Measurements from ENCODE around the gene COCH.
"Not testable (repeated sequence)": the region's sequence is repeated elsewhere in the genome, so short reads cannot be mapped to it uniquely, and the experiment has no call there.

Gene COCH

GRCh38 chr14:30876692-30877091, 2.3 kb downstream of the COCH start:
- no peak for DNase-seq

- no peak for DNase-seq
Measured at GRCh38 chr14:30882431-30882830, 8.1 kb downstream of the COCH start.

- no peak for DNase-seq
Measured at GRCh38 chr14:30883508-30884294, 9.3 kb downstream of the COCH start.

GRCh38 chr14:30884901-30885300, 10.5 kb downstream of the COCH start:
- DNase-seq = no peak

- DNase-seq = no peak
Measured at GRCh38 chr14:30885840-30886740, 11.7 kb downstream of the COCH start.

- DNase-seq = no peak
Measured at GRCh38 chr14:30888480-30889243, 14.3 kb downstream of the COCH start.

GRCh38 chr14:30889244-30889594, 14.9 kb downstream of the COCH start:
- no peak for DNase-seq

GRCh38 chr14:30893819-30894218, 19.5 kb downstream of the COCH start:
- no peak for DNase-seq

- no peak for DNase-seq
Measured at GRCh38 chr14:30894923-30895515, 20.7 kb downstream of the COCH start.

GRCh38 chr14:30896435-30896834, 22.1 kb downstream of the COCH start:
- no peak for DNase-seq

- not testable (repeated sequence) for DNase-seq
Measured at GRCh38 chr14:30897121-30897520, 22.8 kb downstream of the COCH start.

- no peak for DNase-seq
Measured at GRCh38 chr14:30903285-30904124, 29.1 kb downstream of the COCH start.

- DNase-seq = no peak
Measured at GRCh38 chr14:30906752-30907658, 32.6 kb downstream of the COCH start.

- DNase-seq = no peak
Measured at GRCh38 chr14:30907659-30908057, 33.3 kb downstream of the COCH start.

GRCh38 chr14:30908826-30909225, 34.5 kb downstream of the COCH start:
- DNase-seq = no peak

GRCh38 chr14:30914812-30915211, 40.5 kb downstream of the COCH start:
- no peak for DNase-seq

GRCh38 chr14:30915596-30915995, 41.2 kb downstream of the COCH start:
- no peak for DNase-seq

- DNase-seq = no peak
Measured at GRCh38 chr14:30921305-30921704, 46.9 kb downstream of the COCH start.

GRCh38 chr14:30921788-30922187, 47.4 kb downstream of the COCH start:
- no peak for DNase-seq

- DNase-seq = no peak
Measured at GRCh38 chr14:30925254-30925653, 50.9 kb downstream of the COCH start.

GRCh38 chr14:30928462-30928861, 54.1 kb downstream of the COCH start:
- DNase-seq = no peak
